NCI-H226 (cell line): Measurements from ENCODE around the gene AKAP6.

Experiments
- DNase-seq: peaks from one replicate; pipeline ENCODE4 v3.0.0-alpha.2; 2015

AKAP6 gene

DNA sequence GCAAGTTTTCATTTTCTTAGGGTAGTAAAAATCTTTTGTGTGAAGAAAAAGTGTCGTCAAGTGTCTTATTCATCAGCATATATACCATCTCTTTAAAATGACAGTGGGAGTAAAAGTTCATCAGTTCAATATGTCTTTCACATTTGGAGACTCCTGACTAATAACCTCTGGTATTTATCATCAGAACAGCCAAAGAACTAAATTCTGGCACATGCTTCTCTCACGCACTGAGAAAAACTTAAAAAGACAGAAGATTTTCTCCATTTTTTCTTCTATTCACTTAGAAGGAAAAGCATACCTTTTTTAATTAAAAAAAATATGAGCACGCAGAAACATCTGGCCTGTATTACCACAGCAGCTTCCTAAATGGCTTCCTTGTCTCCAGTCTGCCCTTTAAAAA lies 265.7 kb downstream of the AKAP6 start:
- DNase-seq, result peak; percentile 17

DNA sequence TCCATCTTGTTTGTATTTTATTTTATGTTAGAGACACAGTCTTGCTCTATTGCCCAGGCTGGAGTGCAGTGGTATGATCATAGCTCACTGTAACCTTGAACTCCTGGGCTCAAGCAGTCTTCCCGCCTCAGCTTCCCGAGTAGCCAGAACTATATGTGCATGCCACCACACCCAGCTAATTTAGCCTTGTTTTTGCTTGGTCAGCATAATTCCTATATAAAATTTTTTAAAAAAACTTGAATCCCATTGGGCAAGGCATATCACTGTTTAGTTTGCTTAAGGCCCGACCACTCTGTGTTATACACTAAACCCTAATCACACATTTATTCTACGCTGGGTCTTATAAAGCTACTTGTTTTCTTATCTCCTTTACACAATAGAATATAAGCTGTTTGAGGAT lies 266.4 kb downstream of the AKAP6 start:
- DNase-seq, result no peak

DNA sequence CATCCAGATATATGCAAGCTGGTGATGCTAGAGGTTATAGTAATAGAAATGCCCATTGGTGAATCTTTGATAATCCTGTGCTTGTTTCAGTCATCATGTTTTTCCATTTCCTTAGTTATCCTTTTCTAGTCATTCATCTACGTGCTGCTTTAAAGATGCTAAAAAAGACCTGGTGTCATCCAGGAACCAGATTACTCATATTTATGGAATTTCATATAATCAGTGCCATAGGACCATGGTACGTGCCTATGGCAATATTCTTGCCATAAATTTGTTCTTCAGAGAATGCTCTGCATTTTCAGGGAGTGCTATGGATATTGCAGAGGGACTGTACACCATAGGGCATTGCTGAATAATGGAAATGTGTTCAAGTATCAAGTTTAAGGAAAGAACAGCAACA lies 267.3 kb downstream of the AKAP6 start:
- DNase-seq, result no peak

DNA sequence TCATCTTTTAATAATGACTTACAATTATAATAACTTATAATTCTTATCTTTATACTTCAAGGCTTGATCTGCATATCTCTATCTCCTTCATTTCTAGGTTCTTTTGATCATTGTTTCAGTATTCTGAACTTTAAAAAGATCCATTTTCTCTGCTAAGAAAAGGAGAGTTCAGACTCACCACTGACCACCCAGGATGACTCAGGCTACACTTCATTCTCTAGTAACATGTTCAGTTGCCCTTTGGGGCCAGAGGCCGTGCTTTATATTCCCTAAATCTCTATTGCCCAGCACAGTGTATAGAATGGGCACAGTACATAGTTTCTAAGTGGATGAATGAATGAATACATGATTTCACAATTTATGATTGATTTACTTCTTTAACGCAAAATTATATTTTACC lies 268.7 kb downstream of the AKAP6 start:
- DNase-seq, result no peak

DNA sequence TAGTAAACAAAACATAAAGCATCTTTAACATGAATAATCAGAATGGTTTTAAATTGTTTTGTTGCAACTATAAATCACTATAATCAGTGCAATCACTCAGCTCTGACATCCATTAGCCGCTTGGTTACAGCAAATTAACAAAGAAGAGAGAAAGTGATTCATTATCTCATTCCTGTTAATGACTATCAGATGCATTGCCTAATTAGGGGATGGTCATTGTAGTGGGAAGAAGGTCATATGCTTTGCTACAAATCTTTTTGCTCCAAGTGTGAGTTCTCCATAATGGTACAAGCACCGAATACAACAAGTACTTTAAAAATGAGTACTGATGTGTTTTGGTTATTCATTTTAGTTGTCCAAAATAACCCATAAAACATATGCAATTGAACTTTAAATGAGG lies 272.0 kb downstream of the AKAP6 start:
- DNase-seq, result no peak

DNA sequence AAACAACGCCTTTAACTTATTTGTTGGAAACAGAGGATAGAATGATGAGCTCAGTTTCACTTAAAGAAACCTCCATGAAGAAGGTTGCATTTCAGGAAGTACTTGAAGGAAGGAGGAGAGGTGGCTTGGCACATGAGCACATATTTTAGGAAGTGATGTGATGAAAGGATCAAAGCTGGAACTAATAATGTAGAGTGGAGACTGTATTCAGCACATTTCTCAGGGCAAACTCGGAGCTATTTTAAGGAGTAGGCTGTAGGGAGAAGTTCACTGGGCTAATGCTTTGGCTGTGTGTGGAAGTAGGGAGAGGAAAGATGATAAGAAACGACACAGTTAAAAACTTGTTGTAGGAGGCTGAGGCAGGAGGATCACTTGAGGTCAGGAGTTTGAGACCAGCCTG lies 272.8 kb downstream of the AKAP6 start:
- DNase-seq, result no peak

DNA sequence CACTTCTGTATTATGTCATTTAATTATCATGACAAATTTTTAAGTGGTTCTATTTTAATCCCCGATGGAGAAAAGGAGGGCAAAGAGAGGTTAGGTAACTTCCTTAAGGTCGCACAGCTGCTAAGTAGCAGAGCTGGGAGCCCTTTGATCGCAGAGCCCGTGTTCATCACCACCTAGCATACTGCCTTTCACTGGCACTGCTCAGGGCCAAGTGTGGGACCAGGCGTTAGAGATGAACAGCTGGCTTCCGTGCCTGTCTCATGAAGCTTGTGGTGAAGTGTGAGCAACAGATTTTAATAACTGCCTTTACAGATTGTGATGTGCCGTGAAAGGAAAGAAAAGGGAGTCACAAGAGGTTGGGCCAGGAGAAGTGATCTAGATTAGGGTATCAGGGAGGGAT lies 273.6 kb downstream of the AKAP6 start:
- no peak for DNase-seq

DNA sequence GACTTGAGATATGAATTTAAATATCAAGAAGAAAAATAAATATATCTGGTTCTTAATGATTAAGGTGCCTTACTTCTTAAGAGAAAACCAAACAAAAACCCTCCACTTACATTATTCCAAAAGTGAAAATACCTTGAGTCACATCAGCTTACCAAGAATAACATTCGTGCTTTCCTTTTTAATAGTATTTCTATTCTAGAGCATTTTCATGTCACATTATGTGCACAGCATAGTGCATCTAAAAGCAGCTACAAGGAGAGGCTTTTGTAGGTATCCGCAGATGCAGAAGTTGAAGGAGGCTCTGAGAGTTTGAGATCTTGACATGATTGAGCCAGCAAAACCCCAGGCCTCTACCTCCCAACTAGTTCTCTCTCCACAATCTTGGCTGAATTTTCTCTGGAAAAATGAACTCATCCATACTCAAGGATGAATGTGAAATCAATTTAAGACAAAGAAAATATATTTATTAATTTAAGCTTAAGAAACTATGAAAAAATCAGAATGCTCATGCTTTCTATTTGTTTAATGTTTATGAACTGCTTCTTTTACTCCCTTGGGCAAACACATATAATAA lies 275.0 kb downstream of the AKAP6 start:
- DNase-seq, result no peak

DNA sequence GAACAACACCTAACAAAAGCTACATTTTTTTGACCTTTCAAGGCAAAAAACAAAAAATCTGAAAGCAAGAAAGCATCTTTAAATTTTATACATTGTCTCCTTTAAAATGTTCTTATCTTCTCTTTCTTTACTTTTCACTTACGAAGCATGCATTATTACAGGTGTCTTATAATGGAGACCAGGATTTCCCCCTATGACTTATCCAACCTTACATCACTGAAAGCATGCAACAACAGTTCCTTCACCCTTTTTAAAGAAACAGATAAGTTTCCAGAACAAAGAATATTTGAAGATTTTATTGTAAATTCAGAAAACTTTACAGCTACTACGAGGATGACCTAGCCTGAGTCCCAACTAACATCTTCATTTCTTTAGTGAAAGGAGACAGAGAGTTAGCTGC lies 277.2 kb downstream of the AKAP6 start:
- DNase-seq, result peak; percentile 39

DNA sequence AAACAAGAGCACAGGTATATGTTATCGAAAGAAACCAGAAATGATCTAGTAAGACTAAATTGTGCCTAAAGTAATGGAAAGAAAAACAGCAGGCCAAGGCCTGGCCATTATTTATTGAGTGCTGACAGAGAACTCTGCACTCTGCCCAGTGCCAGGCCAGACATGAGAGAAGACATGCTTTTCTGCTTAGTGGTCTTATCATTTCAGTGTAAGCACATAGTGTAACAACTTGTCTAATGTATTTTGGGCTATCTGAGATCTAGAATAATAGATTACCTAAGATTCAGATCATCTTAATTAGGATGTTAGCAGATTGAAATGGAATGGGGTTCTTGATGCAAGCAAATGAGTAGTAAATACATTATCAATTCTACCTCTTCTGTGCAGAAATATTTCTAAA lies 278.3 kb downstream of the AKAP6 start:
- DNase-seq, result no peak

DNA sequence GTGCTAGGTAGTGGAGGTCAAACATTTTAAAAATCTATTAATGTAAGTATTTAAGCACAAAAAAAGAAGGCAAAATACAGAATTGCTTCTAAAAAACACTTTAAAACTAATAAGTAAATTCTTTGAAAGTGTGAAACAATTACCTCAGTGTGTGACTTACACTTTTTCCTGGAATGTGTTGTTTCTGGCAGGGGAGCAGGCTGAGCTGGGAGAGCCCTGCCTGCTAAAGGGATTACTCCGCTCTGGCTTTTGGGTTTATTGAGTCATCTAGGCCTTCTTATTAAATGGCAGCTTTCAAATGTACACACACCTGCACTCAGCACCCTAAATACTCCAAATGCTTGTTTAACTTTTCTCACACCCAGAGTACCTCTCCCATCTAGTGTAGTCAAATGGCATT lies 279.8 kb downstream of the AKAP6 start:
- DNase-seq, result peak; percentile 59

DNA sequence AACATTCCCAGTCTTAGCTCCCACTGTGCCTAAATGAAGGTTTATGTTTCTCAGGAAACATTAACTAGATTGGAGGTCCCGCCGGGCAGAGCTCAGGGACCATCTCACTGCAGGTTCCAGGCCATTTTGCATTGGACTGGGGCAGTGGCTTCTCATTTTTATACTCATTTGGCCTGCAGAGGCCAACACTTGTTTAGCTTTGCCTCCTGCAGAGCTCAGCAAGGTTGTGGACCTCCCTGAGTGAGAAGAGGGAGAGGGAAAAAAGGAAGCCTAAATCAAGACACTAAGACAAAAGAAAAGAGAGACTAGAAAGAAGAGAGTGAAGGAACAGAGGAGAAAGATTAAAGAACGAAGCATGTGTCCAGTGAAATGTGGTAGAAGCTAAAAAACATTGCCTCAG lies 280.3 kb downstream of the AKAP6 start:
- no peak for DNase-seq

DNA sequence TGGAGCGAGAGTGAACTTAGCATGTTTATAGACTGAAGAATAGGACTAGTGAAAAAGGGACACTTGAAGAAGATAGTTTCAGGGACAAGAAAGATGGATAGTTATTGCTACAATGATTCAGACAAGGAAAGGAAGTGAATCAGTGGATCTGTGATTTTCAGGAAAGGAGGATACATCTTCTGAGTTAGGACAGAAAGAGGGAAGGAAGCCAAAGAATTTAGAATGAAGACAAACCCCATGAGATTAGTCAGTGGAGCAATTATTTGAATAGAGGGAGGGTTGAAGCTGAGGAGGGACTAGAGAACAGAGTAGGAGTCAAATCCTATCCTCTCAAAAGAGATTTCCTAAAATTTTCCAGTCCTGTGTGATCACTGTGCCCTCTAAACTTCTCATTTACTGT lies 282.7 kb downstream of the AKAP6 start:
- DNase-seq, result peak; percentile 82

DNA sequence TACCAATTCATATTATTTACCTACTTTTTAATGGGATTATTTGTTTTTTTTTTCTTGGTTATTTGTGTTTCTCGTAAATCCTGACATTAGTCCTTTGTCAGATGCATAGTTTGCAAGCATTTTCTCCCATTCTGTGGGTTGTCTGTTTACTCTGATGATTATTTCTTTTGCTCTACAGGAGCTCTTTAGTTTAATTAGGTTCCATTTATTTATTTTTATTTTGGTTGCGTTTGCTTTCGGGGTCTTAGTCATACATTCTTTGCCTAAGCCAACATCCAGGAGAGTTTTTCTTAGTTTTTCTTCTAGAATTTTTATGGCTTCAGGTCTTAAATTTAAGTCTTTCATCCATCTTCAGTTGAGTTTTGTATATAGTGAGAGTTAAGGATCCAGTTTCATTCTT lies 289.9 kb downstream of the AKAP6 start:
- no peak for DNase-seq

DNA sequence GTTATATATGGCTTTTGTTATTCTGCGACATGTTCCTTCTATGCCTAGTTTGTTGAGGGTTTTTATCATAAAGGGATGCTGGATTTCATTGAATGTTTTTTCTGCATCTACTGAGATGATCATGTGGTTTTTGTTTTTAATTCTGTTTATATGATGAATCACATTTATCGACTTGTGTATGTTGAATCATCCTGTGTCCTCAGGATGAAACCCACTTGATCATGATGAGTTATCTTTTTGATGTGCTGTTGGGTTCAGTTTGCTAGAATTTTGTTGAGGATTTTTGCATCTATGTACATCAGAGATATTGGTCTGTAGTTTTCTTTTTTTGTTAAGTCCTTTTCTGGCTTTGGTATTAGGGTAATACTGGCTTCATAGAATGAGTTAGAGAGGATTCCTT lies 291.2 kb downstream of the AKAP6 start:
- DNase-seq, result no peak

DNA sequence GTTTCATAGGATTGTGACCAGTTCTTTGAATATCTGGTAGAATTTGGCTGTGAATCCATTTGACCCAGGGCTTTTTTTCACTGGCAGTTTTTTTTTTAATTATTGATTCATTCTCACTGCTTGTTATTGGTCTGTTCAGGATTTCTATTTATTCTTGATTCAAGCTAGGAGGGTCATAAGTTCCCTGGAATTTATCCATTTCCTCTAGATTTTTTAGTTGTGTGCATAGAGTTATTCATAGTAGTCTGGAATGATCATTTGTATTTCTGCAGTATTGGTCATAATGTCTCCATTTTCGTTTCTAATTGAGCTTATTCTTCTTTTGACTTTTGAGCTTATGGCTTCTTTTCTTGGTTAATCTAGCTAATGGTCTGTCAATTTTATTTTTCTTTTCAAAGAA lies 291.6 kb downstream of the AKAP6 start:
- DNase-seq, result no peak

DNA sequence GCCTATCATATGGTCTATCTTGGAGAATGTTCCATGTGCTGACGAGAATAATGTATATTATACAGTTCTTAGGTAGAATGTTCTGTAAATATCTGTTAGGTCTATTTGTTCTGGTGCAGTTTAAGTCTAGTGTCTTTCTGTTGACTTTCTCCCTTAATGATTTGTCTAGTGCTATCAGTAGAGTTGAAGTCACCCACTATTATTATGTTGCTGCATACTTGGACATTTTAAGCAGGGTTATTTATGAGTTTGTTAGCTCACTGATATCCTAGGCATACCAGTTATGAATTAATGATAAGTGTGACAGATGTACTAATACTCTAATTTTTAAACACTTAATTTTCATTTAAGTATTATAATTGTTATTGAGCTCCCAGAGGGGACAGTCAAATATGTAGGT lies 292.5 kb downstream of the AKAP6 start:
- DNase-seq, result no peak

DNA sequence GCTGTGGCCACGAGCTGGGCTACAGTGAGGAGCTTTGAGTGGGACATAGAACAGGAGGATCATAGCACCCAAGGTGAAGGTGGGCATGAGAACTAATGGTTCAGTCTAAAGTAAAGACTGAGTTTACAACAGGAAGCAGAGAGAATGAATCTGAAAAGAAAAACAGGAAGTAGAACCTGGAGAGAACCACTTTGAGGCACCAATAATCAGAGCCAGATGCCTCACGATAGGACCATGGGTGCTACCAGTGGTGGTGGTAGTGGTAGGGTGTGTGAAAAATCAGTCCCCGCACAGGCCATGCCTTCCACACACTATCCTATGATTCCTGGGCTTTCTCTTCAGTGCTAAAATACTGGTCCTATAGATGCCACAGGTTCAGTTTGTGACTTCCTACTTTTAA lies 293.6 kb downstream of the AKAP6 start:
- DNase-seq, result no peak

DNA sequence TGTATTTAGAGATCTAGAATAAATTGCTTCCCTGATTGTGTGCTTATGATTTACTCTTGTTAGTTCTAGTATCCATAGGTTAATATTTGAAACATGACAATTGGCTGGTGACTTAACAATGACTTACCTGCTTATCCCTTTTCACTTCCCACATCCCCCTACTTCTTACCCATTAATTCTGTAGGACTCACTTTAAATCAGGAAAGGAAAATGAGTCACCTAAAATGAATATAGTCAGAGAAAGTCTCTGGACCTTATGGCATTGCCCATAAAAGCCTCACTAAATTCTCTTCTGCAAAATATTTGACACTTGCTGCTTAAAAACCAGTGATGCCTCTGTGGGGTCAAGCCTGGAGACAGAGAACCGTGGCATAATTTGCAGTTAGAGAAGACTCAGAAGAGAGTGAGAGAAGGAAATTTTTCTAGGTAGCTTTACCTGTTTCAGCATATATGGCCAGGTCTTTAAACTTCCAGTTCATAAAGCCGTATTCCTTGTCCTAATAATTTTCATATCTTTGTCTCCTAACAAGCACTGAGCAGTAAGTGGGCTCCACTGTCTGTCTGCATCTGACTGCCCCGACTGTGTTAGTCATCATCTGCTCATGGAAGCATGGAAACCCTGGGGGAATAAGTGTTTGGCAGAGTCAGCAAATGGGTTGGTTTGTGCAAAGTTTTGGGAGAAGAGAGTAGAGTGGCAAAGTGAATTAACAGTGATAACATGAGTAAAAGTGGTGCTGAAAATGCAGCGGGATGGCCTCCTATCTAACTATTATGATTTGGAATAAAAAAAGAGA lies 294.4 kb downstream of the AKAP6 start:
- peak; percentile 36 for DNase-seq

DNA sequence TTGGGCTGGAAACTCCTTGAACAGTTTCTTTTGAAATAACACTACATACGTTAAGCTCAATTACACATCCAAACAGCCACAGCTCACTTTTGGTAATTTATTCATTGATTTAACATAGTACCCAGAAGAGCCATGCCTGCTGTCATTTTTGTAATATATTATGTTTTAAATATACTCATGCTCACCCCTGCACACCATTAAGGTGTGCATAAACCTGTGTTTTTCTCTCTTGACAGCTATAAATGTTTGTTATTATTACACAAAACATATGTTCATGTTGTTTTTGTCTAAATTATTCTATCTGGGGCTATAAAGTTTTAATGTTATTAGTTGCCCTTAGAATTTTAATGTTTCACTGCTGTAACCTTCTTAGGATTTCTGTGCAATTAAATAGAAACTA lies 296.1 kb downstream of the AKAP6 start:
- no peak for DNase-seq

DNA sequence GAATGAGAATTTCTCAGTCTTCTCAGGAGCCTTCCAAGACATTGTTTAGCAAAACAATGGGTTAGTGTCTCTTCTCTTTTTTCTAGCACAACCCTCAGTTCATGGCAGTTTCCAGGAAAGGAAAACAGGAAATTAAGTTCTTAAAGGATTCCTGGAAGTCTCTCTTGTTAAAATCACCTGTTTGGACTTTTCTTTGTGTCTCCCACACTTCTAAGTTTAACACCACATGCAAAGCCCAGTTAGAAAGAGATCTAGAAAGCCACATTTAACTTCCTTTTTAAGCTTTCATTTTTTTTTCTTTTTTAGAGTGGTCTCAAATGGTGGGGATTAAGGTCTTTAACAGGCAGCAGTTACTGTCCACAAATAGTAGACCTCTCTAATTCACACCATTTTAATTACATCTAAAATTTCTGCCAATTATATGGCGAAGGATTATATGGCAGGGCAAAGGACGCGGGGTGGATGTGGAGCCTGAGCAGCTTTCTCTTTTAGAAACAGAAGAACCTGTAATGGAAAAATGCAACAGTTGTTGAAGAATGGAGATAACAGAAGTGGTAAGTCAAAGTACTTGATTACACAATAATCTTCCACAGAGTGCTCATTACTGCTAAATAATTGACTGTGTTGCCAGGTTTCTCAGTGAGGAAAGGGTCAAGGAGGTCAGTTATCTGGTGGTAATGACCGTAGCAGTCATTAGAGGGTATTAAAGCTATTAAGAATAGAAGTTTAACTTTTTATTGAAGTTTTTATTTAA lies 298.6 kb downstream of the AKAP6 start:
- no peak for DNase-seq

DNA sequence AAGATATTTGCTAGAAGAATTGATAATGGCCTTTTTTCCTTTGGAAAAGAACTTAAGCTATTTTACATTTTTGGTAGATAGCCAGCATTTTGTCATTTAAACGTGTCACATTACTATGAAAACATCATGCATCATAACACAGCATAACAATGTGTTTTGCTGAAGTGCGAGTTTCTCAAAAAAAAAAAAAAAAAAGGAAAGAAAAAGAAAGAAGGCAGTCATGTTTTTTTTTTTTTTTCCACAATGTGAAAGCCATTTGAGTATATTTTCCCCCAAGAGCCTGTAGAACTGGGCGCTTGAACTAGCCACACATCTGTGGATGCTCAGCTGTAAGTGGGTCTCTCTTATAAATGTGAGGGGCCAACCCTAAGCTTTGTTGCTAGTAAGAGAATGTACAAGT lies 300.1 kb downstream of the AKAP6 start:
- no peak for DNase-seq

DNA sequence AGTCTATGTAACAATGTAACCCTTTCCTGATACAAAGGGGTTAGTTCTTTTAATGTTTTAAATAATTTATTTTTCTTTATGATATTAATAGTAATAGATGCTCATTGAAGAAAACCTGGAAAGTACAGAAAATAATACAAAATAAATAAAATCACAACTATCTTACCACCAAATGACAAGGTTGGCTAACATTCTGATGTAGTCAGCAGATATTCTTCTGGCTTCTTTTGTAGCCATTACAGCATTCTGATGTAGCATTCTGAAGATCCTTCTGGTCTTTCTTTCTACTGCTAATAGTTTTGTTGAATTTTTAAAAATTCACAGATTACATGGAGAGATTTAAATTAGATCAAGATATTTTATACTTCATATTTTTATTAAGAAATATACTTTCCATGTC lies 301.6 kb downstream of the AKAP6 start:
- DNase-seq, result no peak

DNA sequence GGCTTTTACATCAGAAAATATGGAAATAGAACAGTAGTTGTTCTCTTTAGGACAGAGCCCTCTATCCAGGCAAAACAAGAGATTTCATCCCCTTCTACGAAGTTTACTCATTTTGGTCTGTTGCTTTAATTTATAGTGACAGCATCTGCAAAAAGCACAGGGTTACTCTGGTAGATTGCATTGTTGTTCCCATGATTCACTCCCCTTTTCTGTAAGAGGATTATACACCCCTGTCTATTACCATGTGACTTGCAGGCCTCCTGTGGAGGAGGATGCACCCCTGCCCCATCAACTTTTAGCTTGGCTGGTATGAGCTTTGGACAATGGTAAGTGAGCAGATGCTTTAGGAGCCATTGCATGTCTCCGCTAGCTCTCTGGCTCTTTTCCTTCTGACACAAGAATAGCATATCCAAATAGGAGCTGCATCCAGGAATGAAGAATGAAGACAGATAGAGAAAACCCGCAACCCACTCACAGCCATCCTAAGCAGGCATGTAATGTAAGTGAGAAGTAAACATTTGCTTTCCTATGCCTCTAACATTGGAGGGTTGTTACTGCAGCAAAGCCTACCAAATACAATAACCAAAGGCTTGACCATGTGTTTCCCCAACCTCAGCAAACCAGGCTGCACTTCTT lies 304.2 kb downstream of the AKAP6 start:
- no peak for DNase-seq
